Thyroid gland (tissue), 4 donors: Measurements from ENCODE around the gene CAMK1G. TPM values are rescaled to one million over a fixed set of nuclear protein-coding genes. Genes with fewer than 3 reads are reported as not detected.
A peak's percentile ranks its signal among the peaks of the same experiment; 100 is the strongest.

Experiments used
- DNase-seq, 2 donors: peaks; one replicate each; pipeline ENCODE4 v3.0.0-alpha.2; 2019
- H3K27ac ChIP-seq, 3 donors: fragments of 200-600 bp; sonication (generic); 1 replicate in 2 of 3; 2 replicates in 1 of 3; pipeline ENCODE4 v1.5.1; 2016 to 2019; ENCODE audit warnings: mild to moderate bottlenecking in 1 of 3, moderate library complexity in 1 of 3
- H3K27me3 ChIP-seq: fragments of 200-600 bp; sonication (generic); one replicate; pipeline ENCODE4 v1.5.1; 2019
- H3K36me3 ChIP-seq, 2 donors: fragments of 200-600 bp; sonication (generic); one replicate each; pipeline ENCODE4 v1.5.1; 2016 to 2019
- H3K4me1 ChIP-seq, 2 donors: fragments of 200-600 bp; sonication (generic); one replicate each; pipeline ENCODE4 v1.5.1; 2017 to 2019
- H3K4me3 ChIP-seq, 3 donors: fragments of 200-600 bp; sonication (generic); replicated peaks in 1 of 3; 1 replicate in 2 of 3; 2 replicates in 1 of 3; pipeline ENCODE4 v1.5.1; 2016; ENCODE audit warnings: mild to moderate bottlenecking in 1 of 3
- H3K9me3 ChIP-seq: fragments of 200-600 bp; sonication (generic); one replicate; pipeline ENCODE4 v1.5.1; 2017
- POLR2A ChIP-seq, 2 donors: fragments of 450-650 bp; IDR thresholded peaks; one replicate each; pipeline ENCODE4 v1.6.1; 2017; ENCODE audit warnings: antibody characterized with exemption in 2 of 2, mild to moderate bottlenecking in 2 of 2, moderate library complexity in 1 of 2
- WGBS, 2 donors: methylation state at CpG; one replicate each; pipeline ENCODE4 v1.1.5; 2017; 5-methylcytosine and 5-hydroxymethylcytosine counted together
- intact Hi-C: fragments of 100-400 bp; cut with DNase I; formaldehyde crosslinking; loops from one replicate; pipeline ENCODE4 v1.15.1; 2023
- total RNA-seq, 4 donors: library from RNA; depleted of rRNA; stranded (reverse); fragments of >200 nt; gene quantifications; one replicate each; pipeline ENCODE4 v1.2.3, GENCODE V29; 2016
- TF ChIP-seq, protein P1 (sequence below), 6 experiments: fragments of 200-600 bp in 3 of 6; fragments of 450-650 bp in 3 of 6; sonication (generic) in 3 of 6; IDR thresholded peaks; one replicate each; pipeline ENCODE4 v1.5.1; 2016 to 2019; ENCODE audit warnings: antibody characterized with exemption in 6 of 6, mild to moderate bottlenecking in 2 of 6, inconsistent platforms in 1 of 6, moderate library complexity in 1 of 6

CAMK1G gene
- total RNA-seq, 4 donors from 2014 or later: not detected

DNA sequence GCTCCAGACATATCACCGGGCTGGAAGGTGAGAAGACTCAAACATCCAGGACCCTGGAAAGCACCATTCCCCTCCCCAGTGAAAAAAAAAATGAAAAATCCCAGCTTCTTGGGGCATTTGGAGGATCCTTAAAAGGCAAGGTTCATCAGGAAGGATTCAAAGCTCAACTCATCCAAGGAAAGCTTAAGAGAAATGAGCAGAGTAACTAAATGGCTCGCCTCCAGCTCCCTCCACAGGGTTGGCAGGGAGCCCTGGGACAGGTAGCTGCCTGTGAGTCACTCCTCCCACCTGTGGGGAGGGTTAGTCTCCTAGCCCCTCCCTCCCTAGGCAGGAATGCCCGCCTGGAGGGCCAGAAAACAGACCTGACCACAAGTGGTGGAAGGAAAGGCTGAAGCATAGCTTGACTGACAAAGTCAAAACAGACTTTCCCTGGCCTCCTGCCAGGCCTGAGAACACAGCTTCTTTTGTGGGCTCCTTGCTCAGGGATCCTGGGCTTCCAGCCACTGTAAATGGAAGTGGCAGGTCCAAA, 69.4 kb downstream of the CAMK1G start:
- peak; percentile 99 to 100 for DNase-seq
- Histone ChIP-seq H3K27me3 (no peaks in the 10 kb centered on the region), H3K4me3 (no peak overlapping the region), H3K36me3 (no peaks in the 10 kb centered on the region), H3K4me1 (peaks cover 15 to 54% of the 10 kb centered on the region in 2 donors), H3K9me3 (no peaks in the 10 kb centered on the region), H3K27ac (peak overlapping the region; percentile 62 to 84 (median 78))
- WGBS, 2 donors: 19 to 38% methylated on average over 3 of the region's 3 CpGs
- TF ChIP-seq POLR2A (IDR thresholded peaks at IDR 0.05): peak in 1 of 2 donors; percentile 53
- TF ChIP-seq, protein P1, sequence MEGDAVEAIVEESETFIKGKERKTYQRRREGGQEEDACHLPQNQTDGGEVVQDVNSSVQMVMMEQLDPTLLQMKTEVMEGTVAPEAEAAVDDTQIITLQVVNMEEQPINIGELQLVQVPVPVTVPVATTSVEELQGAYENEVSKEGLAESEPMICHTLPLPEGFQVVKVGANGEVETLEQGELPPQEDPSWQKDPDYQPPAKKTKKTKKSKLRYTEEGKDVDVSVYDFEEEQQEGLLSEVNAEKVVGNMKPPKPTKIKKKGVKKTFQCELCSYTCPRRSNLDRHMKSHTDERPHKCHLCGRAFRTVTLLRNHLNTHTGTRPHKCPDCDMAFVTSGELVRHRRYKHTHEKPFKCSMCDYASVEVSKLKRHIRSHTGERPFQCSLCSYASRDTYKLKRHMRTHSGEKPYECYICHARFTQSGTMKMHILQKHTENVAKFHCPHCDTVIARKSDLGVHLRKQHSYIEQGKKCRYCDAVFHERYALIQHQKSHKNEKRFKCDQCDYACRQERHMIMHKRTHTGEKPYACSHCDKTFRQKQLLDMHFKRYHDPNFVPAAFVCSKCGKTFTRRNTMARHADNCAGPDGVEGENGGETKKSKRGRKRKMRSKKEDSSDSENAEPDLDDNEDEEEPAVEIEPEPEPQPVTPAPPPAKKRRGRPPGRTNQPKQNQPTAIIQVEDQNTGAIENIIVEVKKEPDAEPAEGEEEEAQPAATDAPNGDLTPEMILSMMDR (IDR thresholded peaks at IDR 0.05): no peak
- intact Hi-C loops: no loop called here

DNA sequence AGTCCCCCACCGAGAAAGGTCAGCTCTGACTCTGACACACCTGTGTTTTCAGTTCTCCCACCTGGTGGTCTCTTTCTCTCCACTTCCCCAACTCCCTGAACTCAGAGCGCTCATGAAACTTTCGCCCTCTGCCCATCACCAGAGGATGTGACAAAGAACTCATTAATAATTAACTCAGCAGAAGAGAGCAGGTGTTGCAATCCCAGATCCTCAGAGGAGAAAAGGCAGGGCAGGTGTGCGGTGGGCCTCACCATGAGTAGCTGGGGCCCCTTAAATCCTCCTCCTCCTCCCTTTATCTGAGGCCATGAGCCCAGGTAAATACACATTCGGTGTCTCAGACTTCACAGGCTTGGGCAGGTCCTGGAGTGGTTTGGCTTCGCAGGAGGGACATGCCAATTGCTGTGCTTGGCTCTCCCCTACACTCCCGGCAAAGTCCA, 70.4 kb downstream of the CAMK1G start:
- peak; percentile 65 to 68 for DNase-seq
- Histone ChIP-seq H3K27me3 (no peaks in the 10 kb centered on the region), H3K36me3 (no peaks in the 10 kb centered on the region), H3K27ac (peak overlapping the region; percentile 58 to 76 (median 62)), H3K9me3 (no peaks in the 10 kb centered on the region), H3K4me1 (peaks cover 15 to 44% of the 10 kb centered on the region in 2 donors), H3K4me3 (no peak overlapping the region)
- WGBS, 2 donors: 51 to 69% methylated on average over 7 of the region's 7 CpGs
- TF ChIP-seq, protein P1 (IDR thresholded peaks at IDR 0.05): no peak
- no peak for TF ChIP-seq POLR2A (IDR thresholded peaks at IDR 0.05)
- intact Hi-C loops: no loop called here

DNA sequence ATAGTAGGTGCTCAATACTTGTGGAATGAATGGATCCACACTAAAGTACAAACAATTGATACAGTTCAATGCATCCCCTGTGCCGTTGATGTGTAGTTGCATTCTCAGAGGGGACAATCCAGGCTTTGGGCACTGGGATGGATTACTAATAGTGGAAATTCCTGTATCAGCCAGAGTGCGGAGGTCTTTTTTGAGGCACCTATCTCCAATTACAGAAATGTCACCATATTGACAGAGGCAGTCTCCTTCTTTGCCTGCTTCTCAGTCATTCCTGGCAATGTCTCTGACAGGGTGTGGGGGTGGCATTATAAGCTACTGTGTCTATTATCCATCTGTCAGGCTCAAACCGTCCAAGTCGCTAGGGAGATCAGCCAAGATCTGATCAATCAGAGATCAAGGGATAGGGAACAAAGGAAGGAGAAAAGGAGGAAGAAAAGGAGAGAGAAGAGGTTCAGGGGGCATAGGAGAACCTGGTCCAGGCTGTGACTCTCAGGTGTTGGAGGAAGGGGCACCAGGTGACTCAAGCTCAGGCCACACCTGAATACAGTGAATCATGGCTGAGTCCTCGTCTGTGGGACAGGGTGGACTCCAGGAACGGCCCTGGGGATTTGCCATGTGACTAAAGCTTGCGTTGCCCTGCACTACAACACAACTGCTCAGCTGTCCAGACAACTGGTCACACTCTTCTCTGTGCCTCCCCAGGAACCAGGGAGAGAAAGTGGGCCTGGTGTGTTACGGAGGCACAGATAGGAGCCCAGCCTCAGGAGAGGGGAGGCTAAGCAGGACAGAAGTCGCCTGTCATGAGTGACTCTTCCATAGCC, 72.1 kb downstream of the CAMK1G start:
- WGBS, 2 donors: 86 to 88% methylated on average over 9 of the region's 9 CpGs
- H3K36me3 ChIP-seq: no peaks in the 10 kb centered on the region
- H3K9me3 ChIP-seq: no peaks in the 10 kb centered on the region
- TF ChIP-seq POLR2A (IDR thresholded peaks at IDR 0.05): no peak
- TF ChIP-seq, protein P1 (IDR thresholded peaks at IDR 0.05): no peak
- no peaks in the 10 kb centered on the region for H3K27me3 ChIP-seq
- no peak overlapping the region for H3K27ac ChIP-seq
- peaks cover 22 to 35% of the 10 kb centered on the region in 2 donors for H3K4me1 ChIP-seq
- intact Hi-C loops: no loop called here
- no peak for DNase-seq
- H3K4me3 ChIP-seq: no peak overlapping the region

DNA sequence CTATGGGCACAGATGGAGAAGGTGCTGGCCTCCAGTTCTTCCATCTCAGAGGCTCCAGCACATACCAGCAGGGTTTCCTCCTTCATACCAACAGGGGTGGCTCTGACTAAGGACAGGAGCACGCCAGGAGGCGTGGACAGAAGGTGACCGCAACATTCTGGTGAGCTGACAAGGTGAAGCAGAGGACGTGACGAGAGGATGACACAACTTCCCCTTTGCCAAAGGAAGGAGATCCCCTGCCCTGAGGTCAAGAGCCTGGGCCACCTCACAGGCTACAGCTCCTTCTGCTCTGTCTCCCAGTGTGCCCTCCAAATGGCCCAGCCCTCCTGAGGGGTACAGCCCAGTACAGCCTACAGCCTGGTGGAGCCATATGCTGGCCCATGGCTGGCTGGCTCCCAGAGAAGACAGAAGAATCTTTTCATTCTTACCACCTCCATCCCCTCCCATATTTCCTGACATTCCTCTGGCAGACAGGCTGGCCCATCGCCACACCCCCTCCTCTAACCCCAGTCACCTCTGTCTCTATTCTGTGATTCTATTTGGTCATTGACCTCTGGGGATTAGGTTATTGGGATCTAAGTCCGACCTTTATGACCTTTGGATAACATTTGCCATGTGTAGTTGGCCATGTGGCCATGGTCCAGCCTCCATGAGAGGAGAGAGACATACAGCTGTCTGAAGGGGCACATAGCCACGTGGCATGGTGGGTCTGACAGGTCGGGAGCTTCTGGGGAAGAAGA, 73.8 kb downstream of the CAMK1G start:
- no peak for TF ChIP-seq POLR2A (IDR thresholded peaks at IDR 0.05)
- TF ChIP-seq, protein P1 (IDR thresholded peaks at IDR 0.05): no peak
- no peaks in the 10 kb centered on the region for H3K36me3 ChIP-seq
- H3K9me3 ChIP-seq: no peaks in the 10 kb centered on the region
- H3K4me3 ChIP-seq: no peak overlapping the region
- intact Hi-C loops: no loop called here
- H3K27me3 ChIP-seq: no peaks in the 10 kb centered on the region
- H3K27ac ChIP-seq: no peak overlapping the region
- H3K4me1 ChIP-seq: peaks cover 21 to 23% of the 10 kb centered on the region in 2 donors
- WGBS, 2 donors: 85 to 98% methylated on average over 9 of the region's 9 CpGs
- no peak for DNase-seq
